GM12878 (cell line): ENCODE results near the gene DCAF6.

Experiments
- CTCF ChIP-seq, 3 experiments: IDR thresholded peaks in 2 of 3; conservative IDR thresholded peaks in 1 of 3; 2 replicates each; pipeline ENCODE4 v1.5.1; 2011; ENCODE audit warnings: low read depth in 3 of 3, low read length in 3 of 3, mild to moderate bottlenecking in 3 of 3, control low read depth in 2 of 3, moderate library complexity in 2 of 3, inconsistent platforms in 1 of 3, mixed read lengths in 1 of 3; ENCODE audit not compliant: control insufficient read depth in 2 of 3, insufficient read depth in 1 of 3; ENCODE audit errors: extremely low read depth in 1 of 3
- GABPA ChIP-seq: IDR thresholded peaks from 2 replicates; pipeline ENCODE4 v1.6.1; 2014; ENCODE audit warnings: antibody characterized with exemption, low read depth, mild to moderate bottlenecking, inconsistent platforms
- NFIC ChIP-seq: IDR thresholded peaks from 2 replicates; pipeline ENCODE4 v1.6.1; 2012; ENCODE audit warnings: low read depth, mild to moderate bottlenecking, inconsistent platforms, low read length, moderate library complexity
- PAX5 ChIP-seq: IDR thresholded peaks from 2 replicates; pipeline ENCODE4 v1.6.1; 2011; ENCODE audit warnings: low read depth, low read length, borderline replicate concordance
- POLR2A ChIP-seq: IDR thresholded peaks from 2 replicates; pipeline ENCODE4 v1.6.1; 2011; ENCODE audit warnings: low read depth, mild to moderate bottlenecking, low read length
- RAD21 ChIP-seq: IDR thresholded peaks from 2 replicates; pipeline ENCODE4 v1.6.1; 2011; ENCODE audit warnings: mild to moderate bottlenecking, low read depth, low read length, moderate library complexity; ENCODE audit not compliant: insufficient read depth
- SRF ChIP-seq, 2 experiments: IDR thresholded peaks; 2 replicates each; pipeline ENCODE4 v1.6.1; 2011; ENCODE audit warnings: low read depth in 2 of 2, low read length in 2 of 2, mild to moderate bottlenecking in 1 of 2, moderate library complexity in 1 of 2
- ZBED1 ChIP-seq: IDR thresholded peaks from 2 replicates; pipeline ENCODE4 v1.6.1; 2016; ENCODE audit warnings: borderline replicate concordance
- ZBTB33 ChIP-seq: fragments of 450-650 bp; IDR thresholded peaks from 2 replicates; pipeline ENCODE4 v1.6.1; 2017; ENCODE audit warnings: mild to moderate bottlenecking
- ZNF217 ChIP-seq: fragments of 450-650 bp; IDR thresholded peaks from 2 replicates; pipeline ENCODE4 v1.6.1; 2017; ENCODE audit warnings: antibody characterized with exemption, mild to moderate bottlenecking

- TF ChIP-seq GABPA (no peak), NFIC (no peak), CTCF (IDR thresholded peaks at IDR 0.05 in 2 of 3, conservative IDR thresholded peaks at IDR 0.05 in 1 of 3; ENCODE audit: control insufficient read depth in 2 of 3, extremely low read depth in 1 of 3, insufficient read depth in 1 of 3, low read depth in 3 of 3, low read length in 3 of 3) (no peak), RAD21 (no peak), POLR2A (no peak), PAX5 (no peak), ZBTB33 (no peak), SRF (IDR thresholded peaks at IDR 0.05; ENCODE audit: low read depth in 2 of 2, low read length in 2 of 2) (no peak), ZNF217 (no peak), ZBED1 (no peak)
Observed at GRCh38 chr1:168008595-168008994, 72.1 kb downstream of the DCAF6 start.
